ENCODE results near the gene GLIPR1L2.

GRCh38 chr12:75459755-75460154 lies 68.9 kb downstream of the GLIPR1L2 start:
- no peak for TF ChIP-seq EZH2 (IDR thresholded peaks at IDR 0.05)
- no peak for TF ChIP-seq FOXP2 (optimal IDR thresholded peaks at IDR 0.05; ENCODE audit: control extremely low read depth, extremely low read length, insufficient read depth)
